Measurements from ENCODE around the gene C3orf80.
A peak's percentile ranks its signal among the peaks of the same experiment; 100 is the strongest.
"Not testable (repeated sequence)": the region's sequence is repeated elsewhere in the genome, so short reads cannot be mapped to it uniquely, and the experiment has no call there.

C3orf80 gene

GRCh38 chr3:160217675-160218074 is 7.5 kb upstream of the C3orf80 start:
- no peak for DNase-seq

GRCh38 chr3:160218136-160218535 is 7.1 kb upstream of the C3orf80 start:
- no peak for DNase-seq

GRCh38 chr3:160220038-160220437 is 5.2 kb upstream of the C3orf80 start:
- no peak for DNase-seq

GRCh38 chr3:160221019-160221418 is 4.2 kb upstream of the C3orf80 start:
- no peak for DNase-seq

GRCh38 chr3:160224256-160224655 is 966 bp upstream of the C3orf80 start:
- no peak for DNase-seq

GRCh38 chr3:160224811-160225175 is 429 bp upstream of the C3orf80 start:
- DNase-seq, result no peak

- DNase-seq, result peak; percentile 34
Measured at GRCh38 chr3:160226026-160226907, 1.0 kb downstream of the C3orf80 start.

- DNase-seq, result no peak
Measured at GRCh38 chr3:160227419-160227818, 2.2 kb downstream of the C3orf80 start.

GRCh38 chr3:160232014-160232413 is 6.8 kb downstream of the C3orf80 start:
- DNase-seq, result no peak

GRCh38 chr3:160240719-160241118 is 15.5 kb downstream of the C3orf80 start:
- not testable (repeated sequence) for DNase-seq

- no peak for DNase-seq
Measured at GRCh38 chr3:160245261-160245800, 20.1 kb downstream of the C3orf80 start.

- no peak for DNase-seq
Measured at GRCh38 chr3:160247766-160248165, 22.5 kb downstream of the C3orf80 start.

GRCh38 chr3:160253298-160253697 is 28.1 kb downstream of the C3orf80 start:
- DNase-seq, result no peak

- DNase-seq, result no peak
Measured at GRCh38 chr3:160257606-160258005, 32.4 kb downstream of the C3orf80 start.

- no peak for DNase-seq
Measured at GRCh38 chr3:160259589-160259988, 34.4 kb downstream of the C3orf80 start.

- no peak for DNase-seq
Measured at GRCh38 chr3:160260587-160261270, 35.5 kb downstream of the C3orf80 start.

- DNase-seq, result no peak
Measured at GRCh38 chr3:160265088-160265487, 39.9 kb downstream of the C3orf80 start.

Measured in DMS79 treated with DMSO at 0.1 percent for 48 hours (cell line).